Type B pancreatic cell (in vitro differentiated cells): Measurements from ENCODE around the gene SLFN5. TPM values are rescaled to one million over a fixed set of nuclear protein-coding genes. Genes with fewer than 3 reads are reported as not detected.
"Not testable (repeated sequence)": the region's sequence is repeated elsewhere in the genome, so short reads cannot be mapped to it uniquely, and the experiment has no call there.

ENCODE experiments used
- DNase-seq: peaks from one replicate; pipeline ENCODE4 v3.0.0; 2021; ENCODE audit warnings: mixed read lengths; ENCODE audit not compliant: unreplicated experiment; ENCODE audit errors: extremely low spot score
- H3K27ac Mint-ChIP-seq: 2 replicates; pipeline ENCODE4 v1.8.0; 2021; ENCODE audit warnings: mild to moderate bottlenecking, mixed read lengths
- H3K27me3 Mint-ChIP-seq: 2 replicates; pipeline ENCODE4 v1.8.0; 2021; ENCODE audit warnings: mixed read lengths
- H3K36me3 Mint-ChIP-seq: 2 replicates; pipeline ENCODE4 v1.8.0; 2021; ENCODE audit warnings: mixed read lengths
- H3K4me1 Mint-ChIP-seq: one replicate; pipeline ENCODE4 v1.8.0; 2021; ENCODE audit warnings: mixed read lengths; ENCODE audit not compliant: unreplicated experiment
- H3K4me3 Mint-ChIP-seq: 2 replicates; pipeline ENCODE4 v1.8.0; 2021; ENCODE audit warnings: mild to moderate bottlenecking, mixed read lengths
- H3K9me3 Mint-ChIP-seq: 2 replicates; pipeline ENCODE4 v1.8.0; 2021; ENCODE audit warnings: mixed read lengths
- CTCF ChIP-seq: fragments of 200-600 bp; sonication (generic); conservative IDR thresholded peaks from 2 replicates; pipeline ENCODE4 v1.5.0; 2021; ENCODE audit warnings: antibody characterized with exemption, mild to moderate bottlenecking
- total RNA-seq: library from RNA; stranded (reverse); gene quantifications from 2 replicates; pipeline ENCODE4 v1.2.1, GENCODE V29; 2021; ENCODE audit warnings: low replicate concordance

SLFN5 gene
- total RNA-seq, 1 donor from 2014 or later, result 21.7 TPM

- no peak for TF ChIP-seq CTCF
- Mint-ChIP-seq H3K36me3 (no peaks in the 10 kb centered on the region), H3K9me3 (no peaks in the 10 kb centered on the region), H3K27ac (no peak overlapping the region), H3K27me3 (peaks cover 38% of the 10 kb centered on the region), H3K4me3 (no peak overlapping the region), H3K4me1 (no peaks in the 10 kb centered on the region)
- DNase-seq, result no peak
Measured at GRCh38 chr17:35227546-35227945, 15.3 kb upstream of the SLFN5 start.

GRCh38 chr17:35229638-35230037, 13.2 kb upstream of the SLFN5 start:
- Mint-ChIP-seq H3K27ac (no peak overlapping the region), H3K4me1 (no peaks in the 10 kb centered on the region), H3K4me3 (no peak overlapping the region), H3K27me3 (peaks cover 40% of the 10 kb centered on the region), H3K9me3 (no peaks in the 10 kb centered on the region), H3K36me3 (no peaks in the 10 kb centered on the region)
- no peak for TF ChIP-seq CTCF
- DNase-seq, result no peak

- H3K27me3 Mint-ChIP-seq, result peaks cover 41% of the 10 kb centered on the region
- not testable (repeated sequence) for DNase-seq, H3K36me3 Mint-ChIP-seq, H3K4me3 Mint-ChIP-seq, H3K4me1 Mint-ChIP-seq, H3K9me3 Mint-ChIP-seq, H3K27ac Mint-ChIP-seq
Measured at GRCh38 chr17:35234315-35234714, 8.6 kb upstream of the SLFN5 start.

- Mint-ChIP-seq H3K9me3 (no peaks in the 10 kb centered on the region), H3K4me3 (no peak overlapping the region), H3K27me3 (peaks cover 36% of the 10 kb centered on the region), H3K36me3 (no peaks in the 10 kb centered on the region), H3K4me1 (peaks cover 6% of the 10 kb centered on the region), H3K27ac (no peak overlapping the region)
- no peak for TF ChIP-seq CTCF
- DNase-seq, result no peak
Measured at GRCh38 chr17:35235289-35235688, 7.6 kb upstream of the SLFN5 start.

GRCh38 chr17:35235917-35236316, 7.0 kb upstream of the SLFN5 start:
- Mint-ChIP-seq H3K27me3 (peaks cover 29% of the 10 kb centered on the region), H3K4me1 (peaks cover 6% of the 10 kb centered on the region)

GRCh38 chr17:35236821-35237220, 6.1 kb upstream of the SLFN5 start:
- no peak for DNase-seq
- peaks cover 21% of the 10 kb centered on the region for H3K27me3 Mint-ChIP-seq
- H3K27ac Mint-ChIP-seq, result no peak overlapping the region
- H3K4me1 Mint-ChIP-seq, result peaks cover 6% of the 10 kb centered on the region
- no peaks in the 10 kb centered on the region for H3K36me3 Mint-ChIP-seq
- no peaks in the 10 kb centered on the region for H3K9me3 Mint-ChIP-seq
- no peak for TF ChIP-seq CTCF
- no peak overlapping the region for H3K4me3 Mint-ChIP-seq

More at GRCh38 chr17:35235917-35236316, 7.0 kb upstream of the SLFN5 start:
- H3K4me3 Mint-ChIP-seq, result no peak overlapping the region
- no peak for DNase-seq
- TF ChIP-seq CTCF, result no peak
- H3K9me3 Mint-ChIP-seq, result no peaks in the 10 kb centered on the region
- H3K27ac Mint-ChIP-seq, result no peak overlapping the region
- H3K36me3 Mint-ChIP-seq, result no peaks in the 10 kb centered on the region
